Vagina (tissue), 2 donors: ENCODE measurements around the gene C2orf81.

ENCODE experiments used
- POLR2A ChIP-seq, 2 donors: fragments of 450-650 bp; IDR thresholded peaks; one replicate each; pipeline ENCODE4 v1.6.1; 2017; ENCODE audit warnings: antibody characterized with exemption in 2 of 2, mild to moderate bottlenecking in 2 of 2, moderate library complexity in 2 of 2
- POLR2AphosphoS5 ChIP-seq, 2 donors: sonication (generic); formaldehyde crosslinking; IDR thresholded peaks; one replicate each; pipeline ENCODE4 v1.9.0; 2017; ENCODE audit warnings: antibody characterized with exemption in 2 of 2, mild to moderate bottlenecking in 2 of 2, low read depth in 1 of 2; ENCODE audit not compliant: insufficient read depth in 1 of 2
- TF ChIP-seq, protein P1 (sequence below), 3 experiments: fragments of 450-650 bp in 2 of 3; fragments of 200-600 bp in 1 of 3; sonication (generic) in 1 of 3; IDR thresholded peaks; one replicate each; pipeline ENCODE4 v1.5.1; 2017 to 2019; ENCODE audit warnings: antibody characterized with exemption in 3 of 3, mild to moderate bottlenecking in 2 of 3, moderate library complexity in 2 of 3

DNA sequence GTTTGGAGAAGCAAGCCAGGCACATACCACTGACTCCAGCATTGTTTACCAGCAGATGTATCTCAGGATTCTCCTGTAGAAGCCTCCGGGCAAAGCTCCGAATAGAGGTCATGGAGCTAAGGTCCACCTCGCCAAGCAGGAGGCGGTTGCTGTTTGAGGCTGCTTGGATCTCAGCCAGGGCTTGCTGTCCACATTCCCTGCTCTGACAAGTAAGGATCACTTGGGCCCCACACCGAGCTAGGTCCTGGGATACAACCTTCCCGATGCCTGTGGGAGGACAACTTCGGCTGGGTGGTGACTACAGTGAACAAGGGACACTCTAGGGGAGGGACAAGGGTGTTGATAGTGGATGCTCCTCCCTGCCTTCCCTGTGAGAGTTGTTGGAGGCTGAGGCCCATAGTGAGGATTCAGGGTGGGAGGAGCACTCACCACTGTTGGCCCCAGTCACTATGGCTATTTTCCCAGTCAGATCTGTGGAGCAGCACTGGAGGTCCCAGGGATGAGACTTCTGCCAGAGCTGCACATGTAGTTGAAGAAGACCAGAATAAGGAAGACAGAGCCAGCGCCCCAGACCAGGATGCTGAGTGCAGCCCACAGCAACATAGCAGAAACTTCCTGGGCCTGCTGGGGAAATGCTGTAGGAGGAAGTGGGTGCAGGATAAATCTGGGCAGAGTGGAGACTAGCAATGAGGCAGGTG is 8.3 kb downstream of the C2orf81 start:
- TF ChIP-seq POLR2A (IDR thresholded peaks at IDR 0.05) (no peak), POLR2AphosphoS5 (IDR thresholded peaks at IDR 0.05; ENCODE audit: insufficient read depth in 1 of 2, low read depth in 1 of 2) (no peak)
- TF ChIP-seq, protein P1, sequence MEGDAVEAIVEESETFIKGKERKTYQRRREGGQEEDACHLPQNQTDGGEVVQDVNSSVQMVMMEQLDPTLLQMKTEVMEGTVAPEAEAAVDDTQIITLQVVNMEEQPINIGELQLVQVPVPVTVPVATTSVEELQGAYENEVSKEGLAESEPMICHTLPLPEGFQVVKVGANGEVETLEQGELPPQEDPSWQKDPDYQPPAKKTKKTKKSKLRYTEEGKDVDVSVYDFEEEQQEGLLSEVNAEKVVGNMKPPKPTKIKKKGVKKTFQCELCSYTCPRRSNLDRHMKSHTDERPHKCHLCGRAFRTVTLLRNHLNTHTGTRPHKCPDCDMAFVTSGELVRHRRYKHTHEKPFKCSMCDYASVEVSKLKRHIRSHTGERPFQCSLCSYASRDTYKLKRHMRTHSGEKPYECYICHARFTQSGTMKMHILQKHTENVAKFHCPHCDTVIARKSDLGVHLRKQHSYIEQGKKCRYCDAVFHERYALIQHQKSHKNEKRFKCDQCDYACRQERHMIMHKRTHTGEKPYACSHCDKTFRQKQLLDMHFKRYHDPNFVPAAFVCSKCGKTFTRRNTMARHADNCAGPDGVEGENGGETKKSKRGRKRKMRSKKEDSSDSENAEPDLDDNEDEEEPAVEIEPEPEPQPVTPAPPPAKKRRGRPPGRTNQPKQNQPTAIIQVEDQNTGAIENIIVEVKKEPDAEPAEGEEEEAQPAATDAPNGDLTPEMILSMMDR (IDR thresholded peaks at IDR 0.05): no peak
